ENCODE data around the gene GPX4.

The GPX4 gene

GRCh38 chr19:1140272-1141027 lies 36.7 kb downstream of the GPX4 start:
- no peak for TF ChIP-seq CTCF (conservative IDR thresholded peaks at IDR 0.05; ENCODE audit: low read depth, low read length)
- no peak for DNase-seq (ENCODE audit: low read depth)
- H3K4me3 ChIP-seq (ENCODE audit: low read depth, low read length): no peak overlapping the region

- TF ChIP-seq CTCF (conservative IDR thresholded peaks at IDR 0.05; ENCODE audit: low read depth, low read length): no peak
- no peak for DNase-seq (ENCODE audit: low read depth)
- no peak overlapping the region for H3K4me3 ChIP-seq (ENCODE audit: low read depth, low read length)
These were observed 38.1 kb downstream of the GPX4 start for GRCh38 chr19:1141944-1142343.

- no peak for TF ChIP-seq CTCF (conservative IDR thresholded peaks at IDR 0.05; ENCODE audit: low read depth, low read length)
- no peak for DNase-seq (ENCODE audit: low read depth)
- no peak overlapping the region for H3K4me3 ChIP-seq (ENCODE audit: low read depth, low read length)
These were observed 40.1 kb downstream of the GPX4 start for GRCh38 chr19:1143828-1144399.

GRCh38 chr19:1144741-1145140 lies 40.9 kb downstream of the GPX4 start:
- TF ChIP-seq CTCF (conservative IDR thresholded peaks at IDR 0.05; ENCODE audit: low read depth, low read length): no peak
- no peak for DNase-seq (ENCODE audit: low read depth)
- H3K4me3 ChIP-seq (ENCODE audit: low read depth, low read length): no peak overlapping the region

GRCh38 chr19:1145635-1146411 lies 42.0 kb downstream of the GPX4 start:
- no peak for DNase-seq (ENCODE audit: low read depth)
- TF ChIP-seq CTCF (conservative IDR thresholded peaks at IDR 0.05; ENCODE audit: low read depth, low read length): no peak
- no peak overlapping the region for H3K4me3 ChIP-seq (ENCODE audit: low read depth, low read length)

DNA sequence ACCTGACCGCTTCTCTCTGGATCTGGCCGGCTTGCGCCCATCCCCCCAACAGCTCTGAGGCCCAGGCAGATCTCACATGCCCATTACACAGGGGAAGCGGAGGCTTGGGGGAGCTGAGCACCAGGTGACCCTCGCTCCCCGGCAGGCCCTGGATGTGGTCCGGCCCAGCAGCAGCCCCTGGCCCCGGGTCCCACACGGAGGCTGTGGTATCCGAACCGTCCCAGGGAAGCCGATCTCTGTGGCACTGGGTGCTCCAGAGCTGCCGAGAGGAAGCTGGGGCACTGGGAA lies 42.6 kb downstream of the GPX4 start:
- no peak overlapping the region for H3K4me3 ChIP-seq (ENCODE audit: low read depth, low read length)
- no peak for TF ChIP-seq CTCF (conservative IDR thresholded peaks at IDR 0.05; ENCODE audit: low read depth, low read length)
- DNase-seq (ENCODE audit: low read depth): no peak
